Cardiac muscle cell (in vitro differentiated cells and primary cell): ENCODE measurements around the gene NFE2L1. TPM values are rescaled to one million over a fixed set of nuclear protein-coding genes. Genes with fewer than 3 reads are reported as not detected.
"Not testable (repeated sequence)": the region's sequence is repeated elsewhere in the genome, so short reads cannot be mapped to it uniquely, and the experiment has no call there.

Source experiments
- DNase-seq, 2 donors: peaks; one replicate each; pipeline versions ENCODE4 v3.0.0 to v3.0.0-alpha.2; 2010 to 2017; ENCODE audit warnings: low read depth in 1 of 2, low spot score in 1 of 2
- H3K27ac ChIP-seq: fragments of 200-600 bp; sonication (generic); 2 replicates; pipeline ENCODE4 v1.5.1; 2016
- H3K27me3 ChIP-seq: fragments of 200-600 bp; sonication (generic); 2 replicates; pipeline ENCODE4 v1.6.0; 2016; ENCODE audit warnings: control low read depth
- H3K36me3 ChIP-seq: fragments of 200-600 bp; sonication (generic); 2 replicates; pipeline ENCODE4 v1.5.1; 2016; ENCODE audit warnings: control low read depth
- H3K4me1 ChIP-seq: fragments of 200-600 bp; sonication (generic); 2 replicates; pipeline ENCODE4 v1.8.1; 2017; ENCODE audit warnings: low read depth, mild to moderate bottlenecking, mixed run types
- H3K4me3 ChIP-seq: fragments of 200-600 bp; sonication (generic); 2 replicates; pipeline ENCODE4 v1.5.1; 2016; ENCODE audit warnings: mild to moderate bottlenecking
- H3K9me3 ChIP-seq: fragments of 200-600 bp; sonication (generic); 2 replicates; pipeline ENCODE4 v1.5.1; 2017; ENCODE audit warnings: low read depth, mild to moderate bottlenecking, control low read depth
- polyA plus RNA-seq: library from polyadenylated mRNA; unstranded; fragments of >200 nt; fragmentation: Nextera tagmentation; extraction: Ambion mirVana; gene quantifications from 2 replicates; pipeline ENCODE4 v1.2.1, GENCODE V29; 2016
- total RNA-seq: library from RNA; depleted of rRNA; stranded (reverse); fragments of >200 nt; gene quantifications from 2 replicates; pipeline ENCODE4 v1.2.3, GENCODE V29; 2016
- TF ChIP-seq, protein P1 (sequence below): IDR thresholded peaks from 2 replicates; pipeline ENCODE4 v1.5.1; 2012; ENCODE audit warnings: low read depth, mild to moderate bottlenecking, low read length

Gene NFE2L1
- total and polyA plus RNA-seq, 2 experiments from 2014 or later = 56.0 to 122 TPM

- H3K4me3 ChIP-seq = no peak overlapping the region
- no peaks in the 10 kb centered on the region for H3K4me1 ChIP-seq
- no peaks in the 10 kb centered on the region for H3K36me3 ChIP-seq
- H3K9me3 ChIP-seq = no peaks in the 10 kb centered on the region
- no peak overlapping the region for H3K27ac ChIP-seq
- TF ChIP-seq, protein P1, sequence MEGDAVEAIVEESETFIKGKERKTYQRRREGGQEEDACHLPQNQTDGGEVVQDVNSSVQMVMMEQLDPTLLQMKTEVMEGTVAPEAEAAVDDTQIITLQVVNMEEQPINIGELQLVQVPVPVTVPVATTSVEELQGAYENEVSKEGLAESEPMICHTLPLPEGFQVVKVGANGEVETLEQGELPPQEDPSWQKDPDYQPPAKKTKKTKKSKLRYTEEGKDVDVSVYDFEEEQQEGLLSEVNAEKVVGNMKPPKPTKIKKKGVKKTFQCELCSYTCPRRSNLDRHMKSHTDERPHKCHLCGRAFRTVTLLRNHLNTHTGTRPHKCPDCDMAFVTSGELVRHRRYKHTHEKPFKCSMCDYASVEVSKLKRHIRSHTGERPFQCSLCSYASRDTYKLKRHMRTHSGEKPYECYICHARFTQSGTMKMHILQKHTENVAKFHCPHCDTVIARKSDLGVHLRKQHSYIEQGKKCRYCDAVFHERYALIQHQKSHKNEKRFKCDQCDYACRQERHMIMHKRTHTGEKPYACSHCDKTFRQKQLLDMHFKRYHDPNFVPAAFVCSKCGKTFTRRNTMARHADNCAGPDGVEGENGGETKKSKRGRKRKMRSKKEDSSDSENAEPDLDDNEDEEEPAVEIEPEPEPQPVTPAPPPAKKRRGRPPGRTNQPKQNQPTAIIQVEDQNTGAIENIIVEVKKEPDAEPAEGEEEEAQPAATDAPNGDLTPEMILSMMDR = no peak
- no peak for DNase-seq
- H3K27me3 ChIP-seq = peaks cover 11% of the 10 kb centered on the region
Measured at GRCh38 chr17:48031966-48032365, 16.2 kb upstream of the NFE2L1 start.

- H3K27me3 ChIP-seq = peaks cover 29% of the 10 kb centered on the region
- not testable (repeated sequence) for H3K4me1 ChIP-seq, DNase-seq
Measured at GRCh38 chr17:48034734-48035133, 13.4 kb upstream of the NFE2L1 start.

DNA sequence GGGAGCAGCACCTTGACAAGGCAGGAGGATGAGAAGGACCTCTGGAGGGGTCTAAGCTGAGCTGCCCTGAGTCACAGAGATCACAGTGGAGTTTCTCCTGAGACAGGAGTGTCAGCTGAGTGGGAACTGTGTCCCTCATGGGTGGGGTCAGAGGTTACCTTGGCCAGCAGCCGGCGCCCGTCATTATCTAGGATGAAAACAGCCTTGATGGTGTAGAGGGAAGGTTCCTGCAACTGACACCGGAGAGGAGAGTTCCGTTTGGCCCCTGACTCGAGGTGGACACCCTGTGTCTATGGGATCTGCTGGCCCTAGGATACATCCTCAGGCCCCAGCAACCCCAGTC is 11.5 kb upstream of the NFE2L1 start:
- DNase-seq = no peak
- Histone ChIP-seq H3K27ac (no peak overlapping the region), H3K36me3 (no peaks in the 10 kb centered on the region), H3K4me1 (peaks cover 5% of the 10 kb centered on the region), H3K27me3 (peaks cover 29% of the 10 kb centered on the region), H3K9me3 (no peaks in the 10 kb centered on the region), H3K4me3 (peak overlapping the region; percentile 38)
- TF ChIP-seq, protein P1 = no peak

More at GRCh38 chr17:48034734-48035133, 13.4 kb upstream of the NFE2L1 start:
- H3K27ac ChIP-seq, H3K4me3 ChIP-seq, H3K9me3 ChIP-seq, H3K36me3 ChIP-seq: not testable (repeated sequence)

GRCh38 chr17:48037036-48037837 is 10.9 kb upstream of the NFE2L1 start, which contains the start of gene COPZ2:
TSS of gene COPZ2 (minus strand) at chr17:48037797. CDS start at chr17:48037777, 20 bp downstream.
- H3K9me3 ChIP-seq = no peaks in the 10 kb centered on the region
- peak within 1 kb of the TSS; percentile 38 for H3K4me3 ChIP-seq
- TF ChIP-seq, protein P1 = peak; percentile 63
- peaks cover 5% of the 10 kb centered on the region for H3K4me1 ChIP-seq
- no peak within 1 kb of the TSS for H3K27ac ChIP-seq
- no peaks in the 10 kb centered on the region for H3K36me3 ChIP-seq
- DNase-seq = peak; percentile 57 to 61
- H3K27me3 ChIP-seq = peaks cover 29% of the 10 kb centered on the region

GRCh38 chr17:48037838-48038323 is 10.3 kb upstream of the NFE2L1 start:
- peaks cover 29% of the 10 kb centered on the region for H3K27me3 ChIP-seq
- H3K9me3 ChIP-seq = no peaks in the 10 kb centered on the region
- H3K4me3 ChIP-seq = peak overlapping the region; percentile 17
- DNase-seq = no peak
- no peak overlapping the region for H3K27ac ChIP-seq
- no peaks in the 10 kb centered on the region for H3K36me3 ChIP-seq
- H3K4me1 ChIP-seq = peaks cover 5% of the 10 kb centered on the region
- TF ChIP-seq, protein P1 = no peak

- Histone ChIP-seq H3K27me3 (peaks cover 29% of the 10 kb centered on the region), H3K9me3 (no peaks in the 10 kb centered on the region), H3K36me3 (no peaks in the 10 kb centered on the region), H3K4me3 (no peak overlapping the region), H3K4me1 (peaks cover 5% of the 10 kb centered on the region), H3K27ac (no peak overlapping the region)
- TF ChIP-seq, protein P1 = no peak
- DNase-seq = no peak
Measured at GRCh38 chr17:48038687-48039086, 9.5 kb upstream of the NFE2L1 start.
